Dermis microvascular lymphatic vessel endothelial cell (primary cell): Measurements from ENCODE around the gene PRDX3. TPM values are rescaled to one million over a fixed set of nuclear protein-coding genes. Genes with fewer than 3 reads are reported as not detected.
A peak's percentile ranks its signal among the peaks of the same experiment; 100 is the strongest.

Experiments used
- DNase-seq, 2 donors: peaks; one replicate each; pipeline versions ENCODE4 v3.0.0 to v3.0.0-alpha.2; 2010; ENCODE audit warnings: low read depth in 2 of 2
- total RNA-seq: library from RNA; depleted of rRNA; stranded (reverse); fragments of >200 nt; gene quantifications from 2 replicates; pipeline ENCODE4 v1.2.1, GENCODE V29; 2014

Gene PRDX3
- 160 and 235 TPM in 2 replicates for total RNA-seq

GRCh38 chr10:119178372-119179119 is at the start of gene PRDX3:
Gene PRDX3 (minus strand): TSS chr10:119178812. CDS start chr10:119178790, 22 bp downstream.
- peak; percentile 47 to 89 for DNase-seq

GRCh38 chr10:119227825-119228224 is 49.2 kb upstream of the PRDX3 start:
- DNase-seq = no peak

DNA sequence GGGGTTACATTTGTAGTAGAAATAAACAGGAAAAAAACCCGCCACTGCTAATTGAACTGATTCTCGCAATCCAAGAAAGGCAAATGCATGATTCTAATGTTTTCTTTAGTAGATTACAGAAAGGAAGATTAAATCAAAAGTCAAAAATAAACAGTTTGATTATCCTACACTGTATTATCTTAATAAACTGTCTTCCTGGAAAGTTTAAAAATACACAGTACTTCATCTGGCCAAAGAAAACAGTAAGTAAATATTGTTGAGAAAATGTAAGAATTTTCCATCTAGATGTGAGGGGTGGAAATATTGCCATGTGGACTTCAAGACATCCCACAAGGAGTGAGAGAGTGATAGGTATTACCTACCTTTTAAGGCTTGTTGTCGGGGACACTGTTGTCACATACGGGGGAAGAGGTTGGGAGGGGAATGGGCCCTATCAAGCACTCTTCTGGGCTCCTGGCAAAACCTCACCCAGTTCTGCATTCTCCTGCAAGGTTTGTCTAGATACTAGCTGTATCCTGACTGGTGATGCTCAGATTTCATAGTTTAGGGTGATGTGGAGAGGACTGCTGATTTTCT is 46.6 kb upstream of the PRDX3 start:
- peak in 1 of 2 donors; percentile 28 for DNase-seq

GRCh38 chr10:119222966-119223386 is 44.4 kb upstream of the PRDX3 start:
- no peak for DNase-seq

DNA sequence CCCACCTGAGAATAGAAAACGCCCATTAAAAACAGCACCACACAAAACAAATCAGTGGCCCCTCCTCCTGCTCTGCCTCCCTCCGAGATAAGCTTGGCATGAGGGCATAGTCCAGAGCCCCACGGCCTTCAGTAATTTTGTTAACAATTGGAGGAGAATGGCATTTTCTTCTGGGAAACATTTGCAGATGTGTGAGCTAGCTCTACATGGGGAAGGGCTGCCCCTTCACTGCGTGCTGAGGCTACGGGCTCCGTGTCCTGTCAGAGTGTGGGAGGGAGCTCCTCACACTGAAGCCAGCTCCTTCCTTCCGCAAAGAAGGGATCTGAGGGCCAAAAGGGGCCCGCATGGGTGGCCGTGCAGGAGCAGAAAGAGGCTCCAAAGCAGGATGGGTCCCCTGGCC is 43.9 kb upstream of the PRDX3 start:
- no peak for DNase-seq

DNA sequence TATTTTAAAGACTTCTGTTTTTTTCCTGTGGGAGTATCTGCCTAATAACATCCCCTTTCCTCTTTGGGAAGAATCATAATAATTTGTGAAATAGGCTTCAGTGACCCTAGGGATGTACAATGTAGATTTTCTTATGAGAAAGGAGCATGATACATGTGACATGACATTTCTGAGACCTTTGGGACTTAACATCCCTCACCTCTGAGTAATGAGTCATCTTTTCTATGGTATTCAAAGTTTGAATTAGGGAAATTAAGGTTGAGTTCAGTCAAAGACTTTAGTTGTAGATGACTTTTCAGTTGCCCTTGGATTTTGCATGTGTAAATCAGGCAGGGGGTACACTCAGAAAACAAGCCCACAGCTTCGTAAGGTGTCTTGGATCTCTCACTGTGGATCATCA is 43.1 kb upstream of the PRDX3 start:
- no peak for DNase-seq

DNA sequence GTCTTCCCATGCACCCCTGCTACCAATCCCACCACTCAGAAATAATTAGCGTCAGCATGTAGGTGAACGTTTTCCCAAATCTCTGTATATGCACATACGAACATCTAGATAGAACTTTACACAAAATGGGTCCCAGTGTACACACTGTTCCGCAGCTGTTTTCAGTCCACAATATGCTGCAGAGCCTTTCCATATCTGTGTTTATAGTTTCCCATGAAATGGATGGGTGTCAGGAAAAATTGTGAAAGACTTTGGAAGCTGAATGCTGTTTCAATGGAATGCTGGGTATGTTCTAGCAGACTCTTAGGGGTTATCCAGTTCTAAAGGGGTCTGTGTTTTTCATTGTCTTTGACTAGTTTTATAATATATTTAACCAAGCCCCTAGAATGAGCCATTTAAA is 42.6 kb upstream of the PRDX3 start:
- DNase-seq = no peak

- DNase-seq = no peak
Measured at GRCh38 chr10:119219871-119220270, 41.3 kb upstream of the PRDX3 start.

DNA sequence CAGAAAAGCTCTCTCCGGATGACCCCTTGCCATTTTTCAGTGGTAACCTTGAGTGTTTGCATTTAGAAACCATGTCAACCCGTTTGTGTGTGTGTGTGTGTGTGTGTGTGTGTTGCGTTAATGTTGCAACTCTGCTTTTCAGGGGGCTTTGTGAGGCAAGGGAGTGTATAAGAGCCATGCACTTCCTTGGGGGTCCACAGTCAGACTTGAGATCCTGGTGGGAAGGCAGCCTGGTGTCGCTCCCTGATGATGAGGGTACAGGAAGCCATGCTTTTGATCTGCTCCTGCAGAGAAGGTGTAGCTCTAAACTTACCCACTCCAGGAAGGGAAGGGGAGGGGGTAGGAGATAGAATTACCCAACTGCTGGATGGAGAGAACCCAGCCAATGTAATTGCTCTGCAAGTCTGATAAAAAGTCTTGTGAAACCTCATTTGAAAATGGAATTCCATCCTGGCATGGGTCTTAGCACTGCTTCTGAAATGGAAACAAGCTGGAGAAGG is 39.4 kb upstream of the PRDX3 start:
- no peak for DNase-seq

GRCh38 chr10:119217401-119217800 is 38.8 kb upstream of the PRDX3 start:
- no peak for DNase-seq

- DNase-seq = no peak
Measured at GRCh38 chr10:119216127-119216526, 37.5 kb upstream of the PRDX3 start.

DNA sequence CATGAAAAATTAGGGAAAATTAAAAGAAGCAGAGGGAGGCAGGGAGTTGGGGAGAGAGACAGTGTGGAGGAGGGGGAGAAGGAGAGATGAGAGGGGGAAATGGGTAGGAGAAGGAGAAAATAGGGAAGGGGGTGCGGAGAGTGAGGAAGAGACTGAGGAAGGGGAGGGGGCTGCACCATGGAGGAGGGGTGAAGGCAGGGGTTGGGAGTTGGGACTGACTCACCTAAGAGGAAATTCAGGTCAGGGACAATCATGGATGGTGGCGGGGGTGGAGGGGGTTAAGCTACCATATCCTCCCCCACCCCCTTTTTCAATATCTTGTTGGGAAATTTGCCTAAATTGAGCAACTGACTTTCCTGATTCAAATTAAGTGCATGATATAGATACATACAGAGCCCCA is 36.8 kb upstream of the PRDX3 start:
- no peak for DNase-seq

DNA sequence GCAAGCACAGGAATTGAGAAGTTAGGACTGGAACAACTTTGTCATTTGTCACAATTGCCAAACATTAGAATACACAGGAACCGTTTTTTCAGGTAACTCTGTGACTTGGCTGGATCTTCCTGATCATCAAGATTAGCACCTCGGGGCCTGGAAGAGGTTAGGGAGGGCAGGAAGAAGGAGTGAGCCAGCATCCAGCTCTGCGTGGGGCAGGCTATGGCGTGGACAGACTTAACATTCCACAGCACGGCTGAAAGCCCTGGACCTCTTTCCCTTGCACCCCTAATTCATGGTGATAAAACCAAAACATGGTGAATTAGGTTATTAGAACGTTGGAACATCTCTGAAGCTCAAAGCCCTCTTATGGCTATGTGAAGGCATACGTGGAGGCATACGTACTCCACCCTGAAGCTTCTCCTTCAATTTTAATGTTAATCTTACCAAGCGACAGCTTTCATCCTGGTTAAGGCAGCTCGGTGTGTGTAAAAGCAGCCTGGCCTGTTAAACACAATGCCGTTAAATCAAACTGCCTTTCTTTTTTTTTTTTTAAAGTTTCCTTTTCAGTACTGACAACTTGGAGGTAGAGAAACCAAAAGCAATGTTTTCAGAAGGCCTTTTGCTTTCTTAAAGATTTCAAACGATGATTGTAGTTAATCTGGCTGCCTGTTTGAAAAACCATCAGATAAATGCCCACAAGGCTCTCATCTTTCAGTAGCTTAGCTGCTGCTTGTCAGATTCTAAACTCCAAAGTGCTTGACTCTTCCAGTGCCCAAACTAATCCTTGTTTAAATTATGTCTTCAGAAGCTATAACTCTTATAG is 33.2 kb upstream of the PRDX3 start:
- DNase-seq = no peak

DNA sequence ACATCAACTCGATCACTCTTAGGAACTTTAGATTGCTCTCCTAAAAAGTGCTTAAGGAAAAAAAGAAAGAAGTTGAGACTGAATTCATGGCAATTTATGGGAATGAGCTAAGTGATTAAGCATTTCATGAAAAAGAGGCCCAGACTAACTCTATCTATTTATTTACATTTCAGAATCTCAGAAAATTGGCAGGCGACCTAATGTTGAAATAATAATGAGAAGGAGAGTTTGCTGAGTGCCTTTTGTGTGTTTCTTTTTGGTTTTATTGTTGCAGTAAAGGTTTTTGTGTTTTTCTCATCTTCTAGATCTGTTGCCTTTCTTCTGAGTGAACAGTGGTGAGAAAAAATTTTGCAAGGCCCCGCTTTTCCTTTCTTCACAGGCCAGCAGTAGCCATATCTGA is 32.6 kb upstream of the PRDX3 start:
- peak in 1 of 2 donors; percentile 63 for DNase-seq

DNA sequence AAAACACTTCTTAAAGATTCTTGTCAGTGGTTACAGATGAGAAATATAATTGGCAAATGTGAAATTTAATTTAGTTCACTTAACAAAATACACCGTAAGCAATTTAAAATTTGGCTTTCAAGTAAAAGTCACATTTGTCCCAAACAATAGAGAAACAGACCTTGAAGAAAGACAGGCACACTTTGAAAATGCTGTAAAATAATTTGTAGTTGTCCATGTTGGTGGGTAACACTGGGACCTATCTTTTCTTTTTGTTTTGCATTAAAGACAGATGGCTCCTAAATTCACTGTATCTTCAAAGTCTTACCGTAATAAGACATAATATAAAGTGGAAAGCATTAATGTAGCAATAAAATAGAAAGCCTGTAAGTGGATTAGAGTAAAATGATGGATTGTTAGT is 32.0 kb upstream of the PRDX3 start:
- no peak for DNase-seq

- DNase-seq = no peak
Measured at GRCh38 chr10:119209736-119210355, 31.2 kb upstream of the PRDX3 start.

DNA sequence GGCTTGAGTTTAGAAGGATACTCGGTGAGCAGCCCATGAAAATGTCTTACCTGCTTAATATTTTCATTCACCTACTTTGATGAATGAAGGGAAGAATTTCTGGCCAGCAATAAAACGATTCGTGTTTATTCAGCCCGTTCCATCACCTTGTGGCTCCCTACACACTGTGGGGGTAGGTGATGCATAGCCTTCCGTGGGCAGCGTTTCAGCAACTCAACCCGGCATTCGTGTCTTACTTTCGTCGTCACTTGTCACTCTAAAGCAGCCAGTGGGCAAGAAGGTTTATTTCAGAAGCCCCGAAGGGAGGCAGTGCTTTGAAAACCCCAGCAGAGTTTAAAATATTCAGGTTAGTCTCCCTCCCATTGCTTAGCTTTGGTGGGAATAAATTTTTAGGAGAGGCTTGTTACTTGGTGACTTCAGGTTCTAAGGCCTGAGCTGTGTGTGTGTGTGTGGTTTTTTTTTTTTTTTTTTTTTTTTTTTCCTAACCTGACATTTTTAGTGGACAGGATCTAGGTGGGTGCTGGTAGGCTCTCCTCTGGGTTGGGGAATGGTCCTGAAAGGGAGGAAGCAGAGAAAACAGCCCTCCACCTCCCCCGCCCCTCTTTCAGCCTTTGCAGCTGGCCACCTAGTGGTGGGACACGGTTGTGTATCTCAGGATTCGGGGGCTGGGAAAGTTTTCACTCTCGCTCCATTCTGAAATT is 30.6 kb upstream of the PRDX3 start:
- DNase-seq = peak; percentile 41 to 76

- peak in 1 of 2 donors; percentile 31 for DNase-seq
Measured at GRCh38 chr10:119208553-119208940, 29.9 kb upstream of the PRDX3 start.

DNA sequence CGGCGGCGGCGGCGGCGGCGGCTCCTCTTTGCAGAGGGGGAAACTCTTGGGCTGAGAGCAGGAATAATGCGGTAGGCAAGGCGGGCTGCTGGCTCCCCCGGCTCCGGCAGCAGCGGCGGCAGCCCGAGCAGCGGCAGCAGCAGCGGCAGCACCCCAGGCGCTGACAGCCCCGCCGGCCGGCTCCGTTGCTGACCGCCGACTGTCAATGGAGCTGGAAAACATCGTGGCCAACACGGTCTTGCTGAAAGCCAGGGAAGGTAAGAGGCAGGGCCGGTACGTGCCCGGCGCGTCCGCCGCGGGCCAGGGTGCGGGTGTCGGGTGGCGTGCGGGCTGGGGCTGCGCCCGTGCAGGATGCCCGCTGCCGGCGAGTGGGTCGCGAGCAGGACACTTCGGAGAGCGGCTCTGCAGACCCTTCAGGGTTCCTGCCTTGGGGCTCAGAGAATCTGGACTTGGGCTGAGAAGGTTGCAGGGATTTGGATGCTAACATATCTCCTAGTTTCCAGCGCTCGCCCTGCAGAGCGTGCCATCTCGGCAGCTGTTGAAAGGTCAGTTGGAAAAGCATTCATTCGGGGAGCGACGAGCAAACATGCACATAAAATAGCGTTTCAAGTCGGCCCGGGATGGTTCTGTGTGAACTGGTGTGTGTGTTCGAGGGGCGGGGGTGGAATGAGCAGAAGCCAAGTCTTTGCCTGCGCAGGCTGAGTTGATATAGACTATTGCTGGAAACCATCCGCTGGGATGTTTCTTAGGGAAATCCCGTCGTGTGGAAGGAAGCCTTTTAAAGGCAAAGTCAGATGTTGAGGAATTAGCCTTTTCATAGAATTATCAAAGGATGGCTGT is 29.3 kb upstream of the PRDX3 start:
- peak in 1 of 2 donors; percentile 67 for DNase-seq

DNA sequence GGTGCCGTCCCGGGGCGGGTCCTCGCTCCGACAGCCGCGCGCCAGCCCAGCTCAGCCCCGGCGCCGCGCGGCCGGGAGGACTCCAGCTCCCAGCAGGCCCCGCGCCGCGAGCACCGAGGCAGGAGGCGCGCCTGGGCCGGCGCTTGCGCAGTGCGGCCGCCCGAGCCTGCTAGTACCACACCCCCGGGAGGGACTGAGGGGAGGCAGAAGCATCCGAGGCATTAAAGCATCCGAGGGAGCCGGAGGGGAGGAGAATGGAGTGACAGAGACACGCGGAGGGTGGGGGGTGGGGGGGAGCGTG is 28.7 kb upstream of the PRDX3 start, which contains the start of gene GRK5:
TSS of gene GRK5 (plus strand) at position 206 of the 301 bp plus-strand sequence. CDS start 347 bp downstream, outside the sequence.
- DNase-seq = peak; percentile 93 to 98
